GM12865 (cell line): ENCODE data around the gene TRIM74.
A peak's percentile ranks its signal among the peaks of the same experiment; 100 is the strongest.
"Not testable (repeated sequence)": the region's sequence is repeated elsewhere in the genome, so short reads cannot be mapped to it uniquely, and the experiment has no call there.

Experiments
- DNase-seq: peaks from one replicate; pipeline ENCODE4 v3.0.0; 2010; ENCODE audit warnings: low read depth
- H3K4me3 ChIP-seq: 2 replicates; pipeline ENCODE4 v1.5.1; 2011; ENCODE audit warnings: mild to moderate bottlenecking, low read depth, low read length, control low read depth
- TF ChIP-seq, protein P1 (sequence below): IDR thresholded peaks from 2 replicates; pipeline ENCODE4 v1.5.1; 2011; ENCODE audit warnings: low read length, control low read depth, low read depth, inconsistent platforms; ENCODE audit not compliant: insufficient read depth; ENCODE audit errors: missing control alignments

TRIM74 gene

DNA sequence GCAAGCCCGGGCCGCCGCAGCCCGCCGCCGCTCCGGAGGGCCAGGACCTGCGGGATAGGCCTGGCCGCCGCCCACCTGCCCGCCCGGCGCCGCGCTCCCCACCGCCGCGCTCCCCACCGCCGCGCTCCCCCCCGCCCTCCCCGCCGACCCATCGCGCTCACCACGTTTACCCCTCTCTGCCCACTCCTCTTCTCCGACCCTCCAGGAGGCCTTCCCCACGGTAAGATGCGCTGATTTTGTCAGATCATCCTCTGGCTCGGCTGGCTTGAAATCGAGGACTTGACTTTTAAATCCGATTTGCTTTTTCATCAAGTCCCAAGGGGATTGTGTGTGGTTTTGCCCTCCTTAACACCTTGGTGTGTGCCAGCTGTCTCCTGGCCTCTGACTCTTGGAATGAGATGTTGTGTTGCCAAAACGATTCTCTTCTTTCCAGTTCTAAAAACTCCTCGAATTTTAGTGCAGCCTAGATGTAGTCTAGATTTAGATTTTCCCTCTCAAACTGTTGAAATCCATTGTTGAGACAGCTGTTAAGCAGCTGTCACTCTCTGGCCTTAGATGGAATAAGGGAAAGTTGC lies 43.6 kb downstream of the TRIM74 start:
- DNase-seq = peak; percentile 38
- peak overlapping the region; percentile 62 for H3K4me3 ChIP-seq
- TF ChIP-seq, protein P1, sequence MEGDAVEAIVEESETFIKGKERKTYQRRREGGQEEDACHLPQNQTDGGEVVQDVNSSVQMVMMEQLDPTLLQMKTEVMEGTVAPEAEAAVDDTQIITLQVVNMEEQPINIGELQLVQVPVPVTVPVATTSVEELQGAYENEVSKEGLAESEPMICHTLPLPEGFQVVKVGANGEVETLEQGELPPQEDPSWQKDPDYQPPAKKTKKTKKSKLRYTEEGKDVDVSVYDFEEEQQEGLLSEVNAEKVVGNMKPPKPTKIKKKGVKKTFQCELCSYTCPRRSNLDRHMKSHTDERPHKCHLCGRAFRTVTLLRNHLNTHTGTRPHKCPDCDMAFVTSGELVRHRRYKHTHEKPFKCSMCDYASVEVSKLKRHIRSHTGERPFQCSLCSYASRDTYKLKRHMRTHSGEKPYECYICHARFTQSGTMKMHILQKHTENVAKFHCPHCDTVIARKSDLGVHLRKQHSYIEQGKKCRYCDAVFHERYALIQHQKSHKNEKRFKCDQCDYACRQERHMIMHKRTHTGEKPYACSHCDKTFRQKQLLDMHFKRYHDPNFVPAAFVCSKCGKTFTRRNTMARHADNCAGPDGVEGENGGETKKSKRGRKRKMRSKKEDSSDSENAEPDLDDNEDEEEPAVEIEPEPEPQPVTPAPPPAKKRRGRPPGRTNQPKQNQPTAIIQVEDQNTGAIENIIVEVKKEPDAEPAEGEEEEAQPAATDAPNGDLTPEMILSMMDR = no peak

GRCh38 chr7:72924733-72925545 lies 44.3 kb downstream of the TRIM74 start, which contains the start of gene POM121:
Gene POM121, plus strand, starts transcription at chr7:72925095. Its CDS starts 27 bp downstream, at chr7:72925122.
- TF ChIP-seq, protein P1 = no peak

DNA sequence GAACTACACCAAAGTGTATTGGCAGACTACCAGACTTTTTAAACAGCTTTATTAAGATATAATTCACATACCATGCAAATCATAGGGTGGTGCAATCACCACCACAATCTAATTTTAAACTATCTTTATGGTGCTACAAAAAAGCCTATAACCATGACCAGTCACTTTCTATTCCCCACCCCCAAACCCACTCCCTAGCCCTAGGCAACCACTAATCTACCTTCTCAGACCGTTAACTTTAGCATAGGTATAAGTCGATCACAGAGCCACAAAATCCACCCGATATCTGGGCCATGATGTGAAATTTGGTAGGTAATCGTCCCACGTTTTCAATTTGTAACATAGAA lies 44.9 kb downstream of the TRIM74 start:
- H3K4me3 ChIP-seq = peak overlapping the region; percentile 62
- DNase-seq = no peak
- TF ChIP-seq, protein P1 = no peak

More at GRCh38 chr7:72924733-72925545, 44.3 kb downstream of the TRIM74 start, which contains the start of gene POM121:
- peak; percentile 93 for DNase-seq
- H3K4me3 ChIP-seq = peak within 1 kb of the TSS; percentile 62

GRCh38 chr7:72919256-72919775 lies 50.0 kb downstream of the TRIM74 start:
- no peak for DNase-seq
- H3K4me3 ChIP-seq = no peak overlapping the region
- TF ChIP-seq, protein P1 = no peak

DNA sequence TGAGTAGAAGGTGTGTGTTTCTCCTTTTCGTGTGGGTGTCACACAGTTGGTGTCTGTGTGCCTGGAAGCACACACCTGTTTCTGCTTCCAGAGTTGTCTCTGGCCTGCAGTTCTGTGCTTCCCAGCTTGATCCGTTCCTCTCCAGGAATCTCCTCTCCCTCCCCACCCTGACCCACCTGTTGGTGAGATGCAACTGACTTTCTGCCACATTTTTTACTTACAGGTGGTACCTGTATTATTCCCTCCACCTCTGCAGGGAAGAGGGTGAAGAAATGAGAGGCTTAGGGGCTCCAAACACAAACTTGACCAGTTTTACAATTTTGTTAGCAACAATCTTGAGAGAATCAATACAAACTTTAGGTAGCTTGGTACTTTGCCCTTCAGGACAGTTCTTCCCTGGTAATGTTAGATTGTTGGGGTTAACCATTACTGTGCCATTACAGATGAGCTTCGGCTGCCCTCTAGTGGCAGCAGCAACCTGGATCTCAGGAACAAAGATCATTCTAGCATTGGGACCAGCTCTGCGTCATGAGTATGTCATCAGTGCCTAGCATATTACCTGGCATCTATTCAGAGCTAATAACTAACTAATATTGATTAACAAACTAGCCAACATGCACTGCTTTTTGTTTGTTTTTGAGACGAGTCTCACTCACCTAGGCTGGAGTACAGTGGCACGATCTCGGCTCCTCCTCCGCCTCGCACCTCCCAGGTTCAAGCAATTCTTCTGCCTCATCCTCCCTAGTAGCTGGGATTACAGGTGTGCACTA lies 54.3 kb downstream of the TRIM74 start:
- DNase-seq = peak; percentile 63
- TF ChIP-seq, protein P1 = peak; percentile 59

GRCh38 chr7:72913750-72914149 lies 55.5 kb downstream of the TRIM74 start:
- DNase-seq = not testable (repeated sequence)

More for the DNA sequence above, 54.3 kb downstream of the TRIM74 start:
- not testable (repeated sequence) for H3K4me3 ChIP-seq

DNA sequence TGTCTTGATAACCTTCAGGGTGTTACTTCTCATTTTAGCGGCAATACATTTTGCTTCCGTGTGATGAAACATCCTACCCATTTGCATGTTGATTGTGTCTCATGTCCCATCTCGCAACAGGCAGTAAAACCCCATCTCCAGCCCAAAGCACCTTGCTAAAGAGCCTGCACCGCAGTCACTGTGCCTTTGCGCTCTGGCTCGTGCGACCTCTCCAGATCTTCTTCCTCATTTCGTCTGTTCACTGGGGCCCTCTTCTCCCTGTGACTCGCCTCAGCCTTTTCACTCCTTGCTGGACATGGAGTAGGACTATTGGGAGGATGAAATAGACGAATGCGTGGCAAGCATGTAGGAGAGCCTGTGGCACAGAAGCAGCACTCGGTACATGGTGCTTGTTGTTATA lies 57.9 kb downstream of the TRIM74 start:
- not testable (repeated sequence) for DNase-seq, H3K4me3 ChIP-seq

More at GRCh38 chr7:72913750-72914149, 55.5 kb downstream of the TRIM74 start:
- not testable (repeated sequence) for H3K4me3 ChIP-seq
